ENCODE data around the gene NCK2. TPM values are rescaled to one million over a fixed set of nuclear protein-coding genes. Genes with fewer than 3 reads are reported as not detected.

Gene NCK2
- total RNA-seq, 4 donors from 2014 or later: 46.0 to 62.6 (median 55.3) TPM

DNA sequence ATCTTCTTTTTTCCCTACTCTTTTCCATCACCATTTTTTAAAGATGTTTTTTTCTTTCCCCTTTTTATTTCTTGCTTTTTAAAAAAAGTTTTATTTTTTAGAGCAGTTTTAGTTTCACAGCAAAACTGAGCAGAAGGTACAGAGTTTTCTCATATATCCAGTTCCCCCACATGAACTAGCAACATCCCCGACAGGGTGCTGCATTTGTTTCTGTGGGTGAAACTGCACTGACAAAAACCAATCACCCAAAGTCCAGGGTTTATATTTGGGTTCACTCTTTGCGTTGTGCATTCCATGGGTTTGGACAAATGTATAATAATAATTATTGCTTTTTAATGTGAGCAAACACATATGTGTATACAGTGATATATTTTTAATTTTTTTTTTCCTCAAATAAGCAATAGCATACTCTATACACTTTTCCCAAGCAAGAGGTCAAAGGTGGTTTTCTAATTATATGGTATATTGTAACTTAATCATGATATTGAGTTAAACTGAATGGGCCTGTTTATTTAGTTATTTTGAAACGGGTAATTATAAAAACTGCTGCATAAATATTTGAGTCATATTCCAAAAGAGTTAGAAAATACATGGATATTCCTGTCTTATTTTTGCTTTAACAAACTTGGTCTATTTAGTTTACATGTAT, 50.3 kb downstream of the NCK2 start:
- no peaks in the 10 kb centered on the region for H3K27me3 ChIP-seq
- TF ChIP-seq POLR2A (IDR thresholded peaks at IDR 0.05): no peak
- TF ChIP-seq, protein P1, sequence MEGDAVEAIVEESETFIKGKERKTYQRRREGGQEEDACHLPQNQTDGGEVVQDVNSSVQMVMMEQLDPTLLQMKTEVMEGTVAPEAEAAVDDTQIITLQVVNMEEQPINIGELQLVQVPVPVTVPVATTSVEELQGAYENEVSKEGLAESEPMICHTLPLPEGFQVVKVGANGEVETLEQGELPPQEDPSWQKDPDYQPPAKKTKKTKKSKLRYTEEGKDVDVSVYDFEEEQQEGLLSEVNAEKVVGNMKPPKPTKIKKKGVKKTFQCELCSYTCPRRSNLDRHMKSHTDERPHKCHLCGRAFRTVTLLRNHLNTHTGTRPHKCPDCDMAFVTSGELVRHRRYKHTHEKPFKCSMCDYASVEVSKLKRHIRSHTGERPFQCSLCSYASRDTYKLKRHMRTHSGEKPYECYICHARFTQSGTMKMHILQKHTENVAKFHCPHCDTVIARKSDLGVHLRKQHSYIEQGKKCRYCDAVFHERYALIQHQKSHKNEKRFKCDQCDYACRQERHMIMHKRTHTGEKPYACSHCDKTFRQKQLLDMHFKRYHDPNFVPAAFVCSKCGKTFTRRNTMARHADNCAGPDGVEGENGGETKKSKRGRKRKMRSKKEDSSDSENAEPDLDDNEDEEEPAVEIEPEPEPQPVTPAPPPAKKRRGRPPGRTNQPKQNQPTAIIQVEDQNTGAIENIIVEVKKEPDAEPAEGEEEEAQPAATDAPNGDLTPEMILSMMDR (IDR thresholded peaks at IDR 0.05): no peak
- no peaks in the 10 kb centered on the region for H3K36me3 ChIP-seq
- intact Hi-C loops (cut with DNase I): no loop called here
- no peak overlapping the region for H3K27ac ChIP-seq
- no peaks in the 10 kb centered on the region for H3K9me3 ChIP-seq
- H3K4me1 ChIP-seq: peaks cover 25 to 37% of the 10 kb centered on the region in 2 donors
- DNase-seq: no peak
- no peak overlapping the region for H3K4me3 ChIP-seq (replicated peaks in 1 of 3)
- whole genome bisulfite sequencing, 2 donors: 73 to 86% methylated on average over 3 of the region's 3 CpGs

DNA sequence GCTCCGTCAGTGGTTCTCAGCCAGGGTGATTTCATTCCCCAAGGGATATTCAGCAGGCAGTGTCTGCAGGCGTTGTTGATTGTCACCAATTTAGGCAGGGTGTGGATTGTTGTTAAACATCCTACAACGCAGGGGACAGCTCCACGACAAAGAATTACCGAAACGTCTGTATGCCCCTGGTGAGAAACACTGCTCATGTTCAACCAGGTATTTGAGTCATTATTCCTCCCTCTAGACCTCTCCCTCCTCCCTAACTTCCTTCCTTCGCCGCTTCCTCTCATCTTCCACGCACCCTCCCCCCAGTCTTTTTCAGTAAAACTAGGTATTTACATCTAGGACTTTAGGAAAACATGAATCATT, 50.8 kb downstream of the NCK2 start:
- Histone ChIP-seq H3K27ac (no peak overlapping the region), H3K36me3 (no peaks in the 10 kb centered on the region), H3K9me3 (no peaks in the 10 kb centered on the region), H3K4me3 (replicated peaks in 1 of 3) (no peak overlapping the region), H3K27me3 (no peaks in the 10 kb centered on the region), H3K4me1 (peaks cover 20 to 32% of the 10 kb centered on the region in 2 donors)
- 59 to 63% methylated on average over 9 of the region's 9 CpGs for WGBS, 2 donors
- intact Hi-C loops (cut with DNase I): no loop called here
- DNase-seq: no peak
- no peak for TF ChIP-seq POLR2A (IDR thresholded peaks at IDR 0.05)
- TF ChIP-seq, protein P1 (IDR thresholded peaks at IDR 0.05): no peak

DNA sequence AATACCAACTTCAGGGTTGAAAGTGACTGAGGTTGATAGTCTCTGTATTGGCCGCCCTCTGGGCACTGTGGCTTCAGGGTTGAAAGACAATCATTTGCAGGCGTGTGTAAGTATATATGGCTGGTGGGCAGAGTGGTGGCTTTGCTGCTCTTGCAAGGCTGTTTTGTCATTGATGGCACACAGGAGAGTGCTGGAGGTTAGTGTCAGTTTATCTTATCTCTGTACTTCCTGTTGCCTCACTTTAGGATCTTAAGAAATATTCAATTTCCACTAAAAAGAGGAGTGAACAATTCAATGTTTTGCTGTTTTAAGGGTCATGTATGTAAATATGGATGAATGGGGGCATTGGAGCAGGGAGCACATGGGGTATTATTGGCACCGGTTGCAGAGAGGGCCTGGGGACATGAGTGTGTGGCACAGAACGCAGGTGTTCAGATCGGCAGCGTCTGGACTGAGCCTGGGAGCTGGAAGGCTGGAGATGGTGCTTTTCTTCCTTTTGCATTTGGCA, 51.5 kb downstream of the NCK2 start:
- Histone ChIP-seq H3K36me3 (no peaks in the 10 kb centered on the region), H3K9me3 (no peaks in the 10 kb centered on the region), H3K4me1 (peaks cover 14 to 29% of the 10 kb centered on the region in 2 donors), H3K27me3 (no peaks in the 10 kb centered on the region), H3K27ac (peak overlapping the region in 1 of 3 donors; percentile 13), H3K4me3 (replicated peaks in 1 of 3) (no peak overlapping the region)
- no peak for DNase-seq
- TF ChIP-seq, protein P1 (IDR thresholded peaks at IDR 0.05): no peak
- TF ChIP-seq POLR2A (IDR thresholded peaks at IDR 0.05): no peak
- WGBS, 2 donors: 71 to 78% methylated on average over 6 of the region's 6 CpGs
- intact Hi-C loops (cut with DNase I): no loop called here

DNA sequence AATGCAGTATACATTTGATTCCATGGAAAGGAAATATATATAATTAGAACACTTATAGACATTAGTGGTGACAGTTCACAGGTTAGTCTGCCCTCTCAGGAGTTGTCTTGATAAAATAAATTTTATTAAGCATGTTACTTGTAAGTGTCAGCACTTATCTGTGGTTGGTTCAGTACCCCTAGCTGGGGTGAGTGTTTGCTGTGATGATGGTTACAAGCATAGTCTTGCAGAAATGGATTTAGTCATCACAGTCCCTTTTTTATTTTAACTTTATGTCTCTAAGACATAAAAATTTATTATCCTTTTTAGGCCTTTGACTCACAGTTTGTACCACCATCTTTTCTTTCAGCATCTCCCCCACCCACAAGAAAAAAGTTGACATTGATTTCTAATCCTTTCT, 52.1 kb downstream of the NCK2 start:
- Histone ChIP-seq H3K36me3 (no peaks in the 10 kb centered on the region), H3K27me3 (no peaks in the 10 kb centered on the region), H3K27ac (peak overlapping the region in 1 of 3 donors; percentile 13), H3K4me3 (replicated peaks in 1 of 3) (no peak overlapping the region), H3K9me3 (no peaks in the 10 kb centered on the region), H3K4me1 (peaks cover 8 to 33% of the 10 kb centered on the region in 2 donors)
- TF ChIP-seq, protein P1 (IDR thresholded peaks at IDR 0.05): no peak
- no peak for TF ChIP-seq POLR2A (IDR thresholded peaks at IDR 0.05)
- intact Hi-C loops (cut with DNase I): no loop called here
- no peak for DNase-seq

DNA sequence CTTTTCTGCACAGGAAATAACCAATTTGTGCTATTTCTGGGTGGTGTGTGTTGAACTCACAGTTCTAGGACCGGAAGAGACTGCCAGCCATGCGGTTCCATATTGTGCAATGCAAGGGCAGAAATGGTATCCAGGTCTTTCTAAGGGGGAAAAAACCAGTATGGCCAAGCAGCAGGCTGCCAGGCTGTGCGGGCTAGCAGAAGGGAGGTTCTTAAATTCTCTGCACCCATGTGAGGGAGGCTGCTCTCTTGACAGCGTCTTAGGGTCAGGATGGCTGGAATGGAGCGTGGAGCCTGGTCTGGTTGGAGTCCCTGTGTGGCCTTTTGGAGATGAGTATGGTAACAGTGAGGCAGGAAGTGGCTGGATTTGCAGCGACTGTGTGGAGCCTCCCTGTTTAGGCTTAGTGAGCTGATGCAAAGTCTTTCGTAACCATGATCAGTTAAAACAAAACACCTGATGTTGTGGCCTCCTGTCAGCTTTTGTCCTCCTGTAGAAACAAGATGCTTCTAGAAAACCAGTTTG, 52.6 kb downstream of the NCK2 start:
- intact Hi-C loops (cut with DNase I): no loop called here
- no peaks in the 10 kb centered on the region for H3K36me3 ChIP-seq
- no peak overlapping the region for H3K4me3 ChIP-seq (replicated peaks in 1 of 3)
- H3K27me3 ChIP-seq: no peaks in the 10 kb centered on the region
- no peak for DNase-seq
- H3K4me1 ChIP-seq: peaks cover 8 to 38% of the 10 kb centered on the region in 2 donors
- H3K9me3 ChIP-seq: no peaks in the 10 kb centered on the region
- H3K27ac ChIP-seq: no peak overlapping the region
- TF ChIP-seq POLR2A (IDR thresholded peaks at IDR 0.05): no peak
- TF ChIP-seq, protein P1 (IDR thresholded peaks at IDR 0.05): no peak
- WGBS, 2 donors: 71 to 77% methylated on average over 5 to 7 of the region's 7 CpGs

Measured in thyroid gland (tissue), 4 donors.